Uterus (tissue), 2 donors: Measurements from ENCODE around the gene B3GALT4.
A peak's percentile ranks its signal among the peaks of the same experiment; 100 is the strongest.

ENCODE experiments used
- POLR2A ChIP-seq, 2 donors: fragments of 450-650 bp; IDR thresholded peaks; one replicate each; pipeline ENCODE4 v1.6.1; 2016; ENCODE audit warnings: antibody characterized with exemption in 2 of 2, mild to moderate bottlenecking in 1 of 2, moderate library complexity in 1 of 2
- TF ChIP-seq, protein P1 (sequence below), 4 experiments: fragments of 200-600 bp in 2 of 4; fragments of 450-650 bp in 2 of 4; sonication (generic) in 2 of 4; IDR thresholded peaks; one replicate each; pipeline ENCODE4 v1.5.1; 2016 to 2019; ENCODE audit warnings: antibody characterized with exemption in 4 of 4, mild to moderate bottlenecking in 2 of 4, moderate library complexity in 1 of 4

DNA sequence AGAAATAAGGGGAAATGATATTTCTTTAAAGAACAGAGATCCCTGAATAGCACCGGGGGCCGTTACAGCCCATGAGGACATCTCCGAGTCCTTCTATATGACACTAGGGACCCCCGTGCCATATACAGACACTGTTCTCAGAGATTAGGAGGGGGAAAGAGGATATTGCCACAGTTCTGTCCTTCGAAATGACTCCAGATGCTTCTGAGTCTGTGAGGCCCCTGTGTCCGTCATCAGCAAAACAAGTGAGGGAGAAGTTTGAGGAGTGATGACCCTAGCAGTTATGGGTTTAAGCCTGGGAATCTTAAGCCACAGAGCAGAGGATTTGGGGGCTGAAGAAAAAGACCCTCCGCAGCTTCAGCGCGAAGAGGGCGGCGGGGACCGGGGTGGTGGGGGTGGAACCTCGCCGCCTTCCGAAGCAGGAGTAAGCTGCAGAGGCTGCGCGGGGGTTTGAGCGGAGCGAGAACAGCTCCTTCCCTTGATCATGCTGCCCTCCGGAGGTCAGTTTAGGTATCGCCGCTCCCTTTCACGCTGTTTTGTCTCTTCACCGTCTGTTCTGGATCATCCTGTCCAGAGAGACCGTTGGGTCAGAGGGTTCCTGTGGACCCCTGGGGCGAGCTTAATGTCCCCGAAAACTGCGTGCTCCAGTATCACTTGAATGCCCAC is 28.8 kb upstream of the B3GALT4 start:
- TF ChIP-seq, protein P1, sequence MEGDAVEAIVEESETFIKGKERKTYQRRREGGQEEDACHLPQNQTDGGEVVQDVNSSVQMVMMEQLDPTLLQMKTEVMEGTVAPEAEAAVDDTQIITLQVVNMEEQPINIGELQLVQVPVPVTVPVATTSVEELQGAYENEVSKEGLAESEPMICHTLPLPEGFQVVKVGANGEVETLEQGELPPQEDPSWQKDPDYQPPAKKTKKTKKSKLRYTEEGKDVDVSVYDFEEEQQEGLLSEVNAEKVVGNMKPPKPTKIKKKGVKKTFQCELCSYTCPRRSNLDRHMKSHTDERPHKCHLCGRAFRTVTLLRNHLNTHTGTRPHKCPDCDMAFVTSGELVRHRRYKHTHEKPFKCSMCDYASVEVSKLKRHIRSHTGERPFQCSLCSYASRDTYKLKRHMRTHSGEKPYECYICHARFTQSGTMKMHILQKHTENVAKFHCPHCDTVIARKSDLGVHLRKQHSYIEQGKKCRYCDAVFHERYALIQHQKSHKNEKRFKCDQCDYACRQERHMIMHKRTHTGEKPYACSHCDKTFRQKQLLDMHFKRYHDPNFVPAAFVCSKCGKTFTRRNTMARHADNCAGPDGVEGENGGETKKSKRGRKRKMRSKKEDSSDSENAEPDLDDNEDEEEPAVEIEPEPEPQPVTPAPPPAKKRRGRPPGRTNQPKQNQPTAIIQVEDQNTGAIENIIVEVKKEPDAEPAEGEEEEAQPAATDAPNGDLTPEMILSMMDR (IDR thresholded peaks at IDR 0.05) = peak; percentile 97 to 98 (median 98)
- TF ChIP-seq POLR2A (IDR thresholded peaks at IDR 0.05) = no peak
